ENCODE results near the gene GBA3. TPM values are rescaled to one million over a fixed set of nuclear protein-coding genes. Genes with fewer than 3 reads are reported as not detected.

GBA3 gene
- total RNA-seq, 1 donor from 2014 or later: 1.0 TPM

GRCh38 chr4:22744478-22745062 lies 51.8 kb downstream of the GBA3 start:
- Histone ChIP-seq H3K27ac (no peak overlapping the region), H3K4me3 (no peak overlapping the region), H3K36me3 (no peaks in the 10 kb centered on the region), H3K4me1 (no peaks in the 10 kb centered on the region), H3K9me3 (no peaks in the 10 kb centered on the region), H3K27me3 (ENCODE audit: low read depth) (no peaks in the 10 kb centered on the region)
- TF ChIP-seq CTCF (IDR thresholded peaks at IDR 0.05): no peak
- ATAC-seq (no peak), DNase-seq (no peak)
- intact Hi-C loops (cut with DNase I): no loop called here

- H3K36me3 ChIP-seq: no peaks in the 10 kb centered on the region
- ATAC-seq: no peak
- H3K9me3 ChIP-seq: no peaks in the 10 kb centered on the region
- no peak overlapping the region for H3K27ac ChIP-seq
- no peak overlapping the region for H3K4me3 ChIP-seq
- no peak for TF ChIP-seq CTCF (IDR thresholded peaks at IDR 0.05)
- intact Hi-C loops (cut with DNase I): no loop called here
- H3K27me3 ChIP-seq (ENCODE audit: low read depth): no peaks in the 10 kb centered on the region
- no peaks in the 10 kb centered on the region for H3K4me1 ChIP-seq
- DNase-seq: no peak
Measured at GRCh38 chr4:22745234-22745633, 52.5 kb downstream of the GBA3 start.

- no peak overlapping the region for H3K27ac ChIP-seq
- peaks cover 5% of the 10 kb centered on the region for H3K9me3 ChIP-seq
- no peak for ATAC-seq
- no peaks in the 10 kb centered on the region for H3K4me1 ChIP-seq
- no peak for DNase-seq
- TF ChIP-seq CTCF (IDR thresholded peaks at IDR 0.05): no peak
- no peak overlapping the region for H3K4me3 ChIP-seq
- H3K36me3 ChIP-seq: no peaks in the 10 kb centered on the region
- no peaks in the 10 kb centered on the region for H3K27me3 ChIP-seq (ENCODE audit: low read depth)
- intact Hi-C loops (cut with DNase I): no loop called here
Measured at GRCh38 chr4:22754116-22754515, 61.4 kb downstream of the GBA3 start.

GRCh38 chr4:22762548-22762947 lies 69.8 kb downstream of the GBA3 start:
- Histone ChIP-seq H3K9me3 (no peaks in the 10 kb centered on the region), H3K4me1 (no peaks in the 10 kb centered on the region), H3K27me3 (ENCODE audit: low read depth) (no peaks in the 10 kb centered on the region), H3K4me3 (no peak overlapping the region), H3K36me3 (no peaks in the 10 kb centered on the region), H3K27ac (no peak overlapping the region)
- DNase-seq (no peak), ATAC-seq (no peak)
- no peak for TF ChIP-seq CTCF (IDR thresholded peaks at IDR 0.05)
- intact Hi-C loops (cut with DNase I): no loop called here

- H3K27me3 ChIP-seq (ENCODE audit: low read depth): no peaks in the 10 kb centered on the region
- no peak overlapping the region for H3K4me3 ChIP-seq
- DNase-seq: no peak
- H3K4me1 ChIP-seq: no peaks in the 10 kb centered on the region
- no peaks in the 10 kb centered on the region for H3K36me3 ChIP-seq
- H3K9me3 ChIP-seq: no peaks in the 10 kb centered on the region
- intact Hi-C loops (cut with DNase I): no loop called here
- ATAC-seq: no peak
- no peak for TF ChIP-seq CTCF (IDR thresholded peaks at IDR 0.05)
- no peak overlapping the region for H3K27ac ChIP-seq
Measured at GRCh38 chr4:22764183-22764582, 71.4 kb downstream of the GBA3 start.

GRCh38 chr4:22766068-22766467 lies 73.3 kb downstream of the GBA3 start:
- no peaks in the 10 kb centered on the region for H3K27me3 ChIP-seq (ENCODE audit: low read depth)
- H3K36me3 ChIP-seq: no peaks in the 10 kb centered on the region
- ATAC-seq (no peak), DNase-seq (no peak)
- intact Hi-C loops (cut with DNase I): no loop called here
- no peak for TF ChIP-seq CTCF (IDR thresholded peaks at IDR 0.05)
- H3K27ac ChIP-seq: no peak overlapping the region
- H3K4me1 ChIP-seq: no peaks in the 10 kb centered on the region
- no peaks in the 10 kb centered on the region for H3K9me3 ChIP-seq
- no peak overlapping the region for H3K4me3 ChIP-seq
